ENCODE data around the gene FAM114A1.
"Not testable (repeated sequence)": the region's sequence is repeated elsewhere in the genome, so short reads cannot be mapped to it uniquely, and the experiment has no call there.

Gene FAM114A1

GRCh38 chr4:38979511-38980230, 112.1 kb downstream of the FAM114A1 start:
- no peak for DNase-seq

- DNase-seq, result no peak
Observed at GRCh38 chr4:38980903-38981676, 113.5 kb downstream of the FAM114A1 start.

GRCh38 chr4:38982361-38983095, 114.9 kb downstream of the FAM114A1 start:
- no peak for DNase-seq

GRCh38 chr4:38983291-38983690, 115.7 kb downstream of the FAM114A1 start:
- DNase-seq, result no peak

- DNase-seq, result no peak
Observed at GRCh38 chr4:38983787-38984598, 116.4 kb downstream of the FAM114A1 start.

- DNase-seq, result no peak
Observed at GRCh38 chr4:38985410-38986100, 117.9 kb downstream of the FAM114A1 start.

- DNase-seq, result no peak
Observed at GRCh38 chr4:38987491-38987890, 119.9 kb downstream of the FAM114A1 start.

GRCh38 chr4:38988353-38988752, 120.7 kb downstream of the FAM114A1 start:
- not testable (repeated sequence) for DNase-seq

- DNase-seq, result no peak
Observed at GRCh38 chr4:38989487-38989886, 121.9 kb downstream of the FAM114A1 start.

GRCh38 chr4:38990241-38990640, 122.6 kb downstream of the FAM114A1 start:
- no peak for DNase-seq

- no peak for DNase-seq
Observed at GRCh38 chr4:38993683-38994082, 126.1 kb downstream of the FAM114A1 start.

GRCh38 chr4:38994135-38994534, 126.5 kb downstream of the FAM114A1 start:
- no peak for DNase-seq

Data from DMS 273 treated with DMSO at 0.1 percent for 48 hours (cell line).